SK-N-SH treated with all-trans-retinoic acid at 6 μM for 48 hours (cell line): Measurements from ENCODE around the gene PON2.

Source experiments
- ATAC-seq: fragments of 200-7000 bp; cut with Tn5 transposase; 3 replicates; pipeline ENCODE4 v1.9.1; 2020; ENCODE audit warnings: mild to moderate bottlenecking, moderate library complexity
- ARNTL ChIP-seq: fragments of 450-650 bp; formaldehyde crosslinking; IDR thresholded peaks from 2 replicates; pipeline ENCODE4 v1.5.0; 2020; ENCODE audit warnings: low read depth, mild to moderate bottlenecking, moderate library complexity, borderline replicate concordance
- ESRRG ChIP-seq: fragments of 250-450 bp; sonication (Bioruptor Pico); IDR thresholded peaks from 2 replicates; pipeline ENCODE4 v1.6.1; 2021; ENCODE audit warnings: mild to moderate bottlenecking
- GLIS3 ChIP-seq: fragments of 250-450 bp; sonication (Bioruptor Pico); IDR thresholded peaks from 2 replicates; pipeline ENCODE4 v1.5.0; 2020; ENCODE audit warnings: mild to moderate bottlenecking, moderate library complexity
- OSR1 ChIP-seq: fragments of 250-450 bp; sonication (Bioruptor Pico); IDR thresholded peaks from 2 replicates; pipeline ENCODE4 v1.8.0; 2022; ENCODE audit warnings: moderate library complexity, mild to moderate bottlenecking, inconsistent platforms
- PPARA ChIP-seq: fragments of 250-450 bp; sonication (Bioruptor Pico); IDR thresholded peaks from 2 replicates; pipeline ENCODE4 v1.5.0; 2020; ENCODE audit warnings: mild to moderate bottlenecking, borderline replicate concordance
- SNAI2 ChIP-seq: fragments of 250-450 bp; sonication (Bioruptor Pico); IDR thresholded peaks from 2 replicates; pipeline ENCODE4 v1.5.0; 2020; ENCODE audit warnings: mild to moderate bottlenecking, moderate library complexity
- TCF4 ChIP-seq: fragments of 250-450 bp; sonication (Bioruptor Pico); IDR thresholded peaks from 2 replicates; pipeline ENCODE4 v1.8.0; 2021; ENCODE audit warnings: mild to moderate bottlenecking, moderate library complexity, borderline replicate concordance
- TOX ChIP-seq: fragments of 250-450 bp; sonication (Bioruptor Pico); IDR thresholded peaks from 2 replicates; pipeline ENCODE4 v1.8.0; 2021; ENCODE audit warnings: mild to moderate bottlenecking, moderate library complexity, borderline replicate concordance
- ZFP3 ChIP-seq: fragments of 250-450 bp; sonication (Bioruptor Pico); IDR thresholded peaks from 2 replicates; pipeline ENCODE4 v1.5.0; 2020; ENCODE audit warnings: mild to moderate bottlenecking, moderate library complexity
- ZFP30 ChIP-seq: fragments of 450-650 bp; formaldehyde crosslinking; IDR thresholded peaks from 2 replicates; pipeline ENCODE4 v1.5.0; 2022; ENCODE audit warnings: mild to moderate bottlenecking, moderate library complexity
- ZNF70 ChIP-seq: fragments of 450-650 bp; formaldehyde crosslinking; IDR thresholded peaks from 2 replicates; pipeline ENCODE4 v1.5.0; 2020; ENCODE audit warnings: mild to moderate bottlenecking, moderate library complexity
- ZNF8 ChIP-seq: fragments of 450-650 bp; formaldehyde crosslinking; IDR thresholded peaks from 2 replicates; pipeline ENCODE4 v1.5.0; 2020; ENCODE audit warnings: mild to moderate bottlenecking, moderate library complexity
- TF ChIP-seq, protein P1 (sequence below): fragments of 250-450 bp; sonication (Bioruptor Pico); IDR thresholded peaks from 2 replicates; pipeline ENCODE4 v1.5.1; 2021; ENCODE audit warnings: mild to moderate bottlenecking, moderate library complexity
- TF ChIP-seq, protein P2 (sequence below): fragments of 250-450 bp; sonication (Bioruptor Pico); IDR thresholded peaks from 2 replicates; pipeline ENCODE4 v1.8.0; 2021; ENCODE audit warnings: low read depth, mild to moderate bottlenecking, moderate library complexity, borderline replicate concordance
- TF ChIP-seq, protein P3 (sequence below): fragments of 250-450 bp; sonication (Bioruptor Pico); IDR thresholded peaks from 2 replicates; pipeline ENCODE4 v1.8.0; 2020; ENCODE audit warnings: mild to moderate bottlenecking, moderate library complexity, borderline replicate concordance

The PON2 gene

DNA sequence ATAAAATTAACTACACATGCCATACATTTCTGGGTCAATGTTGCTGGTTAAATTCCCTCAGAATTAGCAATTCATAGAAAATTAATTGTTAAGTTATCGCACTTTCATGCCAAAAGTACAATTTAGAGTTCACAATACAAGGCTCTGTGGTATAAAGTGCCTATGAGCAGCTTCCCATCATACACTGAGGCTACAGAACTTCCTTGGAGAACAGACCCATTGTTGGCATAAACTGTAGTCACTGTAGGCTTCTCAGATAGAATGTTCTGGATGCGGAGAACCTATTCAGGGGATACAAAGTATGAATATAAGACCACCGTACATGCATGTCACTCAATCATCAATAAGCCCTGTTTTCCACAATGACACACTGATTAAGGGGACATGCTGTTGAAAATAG lies 29.6 kb downstream of the PON2 start:
- ATAC-seq: no peak
- TF ChIP-seq ESRRG (CRISPR knock-in tag) (no peak), GLIS3 (CRISPR knock-in tag) (no peak), ZNF8 (CRISPR knock-in tag) (no peak), TOX (no peak), OSR1 (CRISPR knock-in tag) (no peak), SNAI2 (no peak), PPARA (CRISPR knock-in tag) (no peak), ZFP3 (CRISPR knock-in tag) (no peak), TCF4 (CRISPR knock-in tag) (no peak), ARNTL (CRISPR knock-in tag) (no peak)
- TF ChIP-seq, protein P1, sequence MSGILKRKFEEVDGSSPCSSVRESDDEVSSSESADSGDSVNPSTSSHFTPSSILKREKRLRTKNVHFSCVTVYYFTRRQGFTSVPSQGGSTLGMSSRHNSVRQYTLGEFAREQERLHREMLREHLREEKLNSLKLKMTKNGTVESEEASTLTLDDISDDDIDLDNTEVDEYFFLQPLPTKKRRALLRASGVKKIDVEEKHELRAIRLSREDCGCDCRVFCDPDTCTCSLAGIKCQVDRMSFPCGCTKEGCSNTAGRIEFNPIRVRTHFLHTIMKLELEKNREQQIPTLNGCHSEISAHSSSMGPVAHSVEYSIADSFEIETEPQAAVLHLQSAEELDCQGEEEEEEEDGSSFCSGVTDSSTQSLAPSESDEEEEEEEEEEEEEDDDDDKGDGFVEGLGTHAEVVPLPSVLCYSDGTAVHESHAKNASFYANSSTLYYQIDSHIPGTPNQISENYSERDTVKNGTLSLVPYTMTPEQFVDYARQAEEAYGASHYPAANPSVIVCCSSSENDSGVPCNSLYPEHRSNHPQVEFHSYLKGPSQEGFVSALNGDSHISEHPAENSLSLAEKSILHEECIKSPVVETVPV (CRISPR knock-in tag): no peak
- TF ChIP-seq, protein P2, sequence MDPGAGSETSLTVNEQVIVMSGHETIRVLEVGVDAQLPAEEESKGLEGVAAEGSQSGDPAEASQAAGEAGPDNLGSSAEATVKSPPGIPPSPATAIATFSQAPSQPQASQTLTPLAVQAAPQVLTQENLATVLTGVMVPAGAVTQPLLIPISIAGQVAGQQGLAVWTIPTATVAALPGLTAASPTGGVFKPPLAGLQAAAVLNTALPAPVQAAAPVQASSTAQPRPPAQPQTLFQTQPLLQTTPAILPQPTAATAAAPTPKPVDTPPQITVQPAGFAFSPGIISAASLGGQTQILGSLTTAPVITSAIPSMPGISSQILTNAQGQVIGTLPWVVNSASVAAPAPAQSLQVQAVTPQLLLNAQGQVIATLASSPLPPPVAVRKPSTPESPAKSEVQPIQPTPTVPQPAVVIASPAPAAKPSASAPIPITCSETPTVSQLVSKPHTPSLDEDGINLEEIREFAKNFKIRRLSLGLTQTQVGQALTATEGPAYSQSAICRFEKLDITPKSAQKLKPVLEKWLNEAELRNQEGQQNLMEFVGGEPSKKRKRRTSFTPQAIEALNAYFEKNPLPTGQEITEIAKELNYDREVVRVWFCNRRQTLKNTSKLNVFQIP (CRISPR knock-in tag): no peak

DNA sequence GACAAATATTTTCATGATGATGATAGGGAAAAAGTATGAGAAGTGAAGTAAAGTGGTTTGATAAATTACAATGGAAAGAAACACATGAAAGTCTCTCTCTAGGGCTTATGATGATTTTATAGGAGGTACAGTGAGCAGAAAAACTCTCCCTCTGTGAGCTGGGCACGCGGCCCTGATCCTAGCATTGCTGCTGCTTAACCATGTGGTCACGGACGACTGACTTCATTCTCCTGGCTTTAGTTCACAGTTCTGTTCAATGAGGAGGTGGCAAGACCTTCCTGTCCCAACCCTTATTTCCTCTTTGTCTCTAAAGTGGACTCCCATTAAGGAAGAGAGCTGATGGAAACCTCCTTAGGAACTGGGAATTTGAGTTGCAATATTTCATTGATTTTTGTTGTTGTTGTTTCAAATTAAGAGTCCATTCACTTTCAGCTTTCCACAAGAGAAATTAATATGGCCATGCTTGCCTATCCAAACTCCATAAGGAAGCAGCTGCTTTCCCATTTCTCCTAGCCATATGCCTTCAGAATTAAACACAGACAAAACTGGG lies 30.4 kb downstream of the PON2 start:
- no peak for TF ChIP-seq ZFP30 (CRISPR knock-in tag)
- TF ChIP-seq, all 23 proteins: peak for 0
- ATAC-seq: no peak

DNA sequence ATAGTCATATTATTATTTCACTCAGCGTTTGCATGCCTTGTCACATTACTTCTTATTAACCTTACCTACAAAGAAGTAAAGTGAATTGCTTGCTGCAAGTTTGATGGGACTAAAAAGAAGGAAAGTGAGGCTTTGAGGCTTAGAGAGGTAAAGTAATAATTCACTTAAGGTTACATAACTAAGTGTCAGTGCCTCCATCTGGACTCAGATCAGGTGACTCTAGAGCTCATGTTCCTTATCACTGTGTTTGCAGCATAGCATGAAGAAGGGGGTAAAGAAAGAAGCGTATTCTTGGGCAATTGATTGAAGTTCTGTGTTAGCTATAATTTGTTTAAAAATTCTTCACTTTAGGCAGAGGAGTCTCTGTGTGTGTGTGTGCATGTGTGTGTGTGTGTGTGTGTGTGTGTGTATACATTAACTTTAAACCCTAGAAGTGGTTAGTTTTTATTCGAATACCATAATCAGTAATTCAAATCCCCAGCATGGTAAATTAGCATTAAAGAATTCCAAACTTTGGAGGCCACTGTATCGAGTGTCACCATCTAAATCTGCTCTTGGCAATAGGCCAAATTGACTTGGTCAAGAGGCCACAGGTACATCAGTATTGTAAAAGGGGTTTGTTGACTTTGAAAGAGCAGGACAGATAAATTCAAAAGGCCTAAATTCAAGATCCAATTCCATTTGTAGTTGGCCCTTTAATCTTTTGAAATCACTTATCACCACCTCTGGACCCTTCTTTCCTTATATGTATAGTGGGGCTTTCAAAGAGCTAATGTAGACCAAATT lies 36.5 kb downstream of the PON2 start:
- TF ChIP-seq ZNF70: no peak
- TF ChIP-seq PPARA (CRISPR knock-in tag): no peak
- no peak for TF ChIP-seq OSR1 (CRISPR knock-in tag)
- TF ChIP-seq, all 23 proteins: peak for 0
- ATAC-seq: no peak

DNA sequence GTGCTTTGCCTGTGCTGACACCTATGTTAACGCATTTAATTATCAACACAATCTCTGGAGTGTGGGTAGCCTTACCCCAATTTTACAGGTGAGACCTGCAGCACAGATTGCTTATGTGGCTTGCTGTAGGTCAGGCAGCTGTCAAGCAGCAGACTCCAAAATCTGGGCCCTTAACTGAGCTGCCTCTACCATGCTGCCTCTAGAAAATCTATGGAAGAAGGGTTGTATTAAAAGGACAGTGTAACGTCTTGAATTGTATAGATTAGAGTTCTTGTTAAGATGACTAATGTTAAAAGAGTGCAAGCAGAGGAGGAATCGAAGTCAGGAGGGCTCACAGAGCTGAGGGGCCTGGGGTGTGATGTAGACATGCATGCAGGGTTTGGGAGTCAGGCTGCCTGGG lies 37.4 kb downstream of the PON2 start:
- ATAC-seq: no peak; the same call in 2 of the 3 replicates
- TF ChIP-seq, protein P2 (CRISPR knock-in tag): no peak
- TF ChIP-seq, protein P3, sequence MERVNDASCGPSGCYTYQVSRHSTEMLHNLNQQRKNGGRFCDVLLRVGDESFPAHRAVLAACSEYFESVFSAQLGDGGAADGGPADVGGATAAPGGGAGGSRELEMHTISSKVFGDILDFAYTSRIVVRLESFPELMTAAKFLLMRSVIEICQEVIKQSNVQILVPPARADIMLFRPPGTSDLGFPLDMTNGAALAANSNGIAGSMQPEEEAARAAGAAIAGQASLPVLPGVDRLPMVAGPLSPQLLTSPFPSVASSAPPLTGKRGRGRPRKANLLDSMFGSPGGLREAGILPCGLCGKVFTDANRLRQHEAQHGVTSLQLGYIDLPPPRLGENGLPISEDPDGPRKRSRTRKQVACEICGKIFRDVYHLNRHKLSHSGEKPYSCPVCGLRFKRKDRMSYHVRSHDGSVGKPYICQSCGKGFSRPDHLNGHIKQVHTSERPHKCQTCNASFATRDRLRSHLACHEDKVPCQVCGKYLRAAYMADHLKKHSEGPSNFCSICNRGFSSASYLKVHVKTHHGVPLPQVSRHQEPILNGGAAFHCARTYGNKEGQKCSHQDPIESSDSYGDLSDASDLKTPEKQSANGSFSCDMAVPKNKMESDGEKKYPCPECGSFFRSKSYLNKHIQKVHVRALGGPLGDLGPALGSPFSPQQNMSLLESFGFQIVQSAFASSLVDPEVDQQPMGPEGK: no peak
- TF ChIP-seq TCF4 (CRISPR knock-in tag) (no peak), PPARA (CRISPR knock-in tag) (no peak), SNAI2 (no peak), ZFP30 (CRISPR knock-in tag) (no peak)
- TF ChIP-seq, protein P1 (CRISPR knock-in tag): no peak
